HG03060 (cell line): ENCODE measurements around the gene LTBP2.

Experiments used
- ATAC-seq: cut with Tn5 transposase; IDR thresholded peaks from one replicate; pipeline ENCODE4 v1.9.1; 2021; ENCODE audit warnings: low read depth, moderate number of reproducible peaks; ENCODE audit not compliant: unreplicated experiment

The LTBP2 gene

GRCh38 chr14:74511966-74512830 is 99.8 kb downstream of the LTBP2 start:
- ATAC-seq = no peak

GRCh38 chr14:74510959-74511409 is 101.1 kb downstream of the LTBP2 start:
- ATAC-seq = no peak

- ATAC-seq = no peak
Observed at GRCh38 chr14:74510223-74510931, 101.7 kb downstream of the LTBP2 start.

- ATAC-seq = no peak
Observed at GRCh38 chr14:74509587-74510222, 102.3 kb downstream of the LTBP2 start.

- no peak for ATAC-seq
Observed at GRCh38 chr14:74508844-74509428, 103.1 kb downstream of the LTBP2 start.

GRCh38 chr14:74508292-74508731 is 103.7 kb downstream of the LTBP2 start:
- no peak for ATAC-seq

- ATAC-seq = no peak
Observed at GRCh38 chr14:74507840-74508239, 104.2 kb downstream of the LTBP2 start.

GRCh38 chr14:74507085-74507484 is 105.0 kb downstream of the LTBP2 start:
- no peak for ATAC-seq

GRCh38 chr14:74506411-74506851 is 105.6 kb downstream of the LTBP2 start:
- ATAC-seq = no peak

GRCh38 chr14:74505831-74506230 is 106.2 kb downstream of the LTBP2 start:
- ATAC-seq = no peak

GRCh38 chr14:74504874-74505720 is 106.9 kb downstream of the LTBP2 start:
- ATAC-seq = no peak

GRCh38 chr14:74504412-74504811 is 107.6 kb downstream of the LTBP2 start:
- no peak for ATAC-seq

GRCh38 chr14:74503938-74504335 is 108.1 kb downstream of the LTBP2 start:
- no peak for ATAC-seq

GRCh38 chr14:74503291-74503937 is 108.6 kb downstream of the LTBP2 start:
- no peak for ATAC-seq

GRCh38 chr14:74502236-74503019 is 109.6 kb downstream of the LTBP2 start:
- no peak for ATAC-seq

- no peak for ATAC-seq
Observed at GRCh38 chr14:74501691-74502090, 110.3 kb downstream of the LTBP2 start.

- no peak for ATAC-seq
Observed at GRCh38 chr14:74501135-74501614, 110.9 kb downstream of the LTBP2 start.

GRCh38 chr14:74500417-74501134 is 111.5 kb downstream of the LTBP2 start:
- no peak for ATAC-seq
